GM21447 (cell line): ENCODE measurements around the gene LRP1B.

Experiments
- ATAC-seq: cut with Tn5 transposase; IDR thresholded peaks from one replicate; pipeline ENCODE4 v1.9.1; 2021; ENCODE audit not compliant: unreplicated experiment

Gene LRP1B

GRCh38 chr2:141703501-141703900 is 427.3 kb downstream of the LRP1B start:
- ATAC-seq: no peak

GRCh38 chr2:141701618-141702017 is 429.2 kb downstream of the LRP1B start:
- no peak for ATAC-seq

GRCh38 chr2:141699573-141699972 is 431.2 kb downstream of the LRP1B start:
- ATAC-seq: no peak

GRCh38 chr2:141698500-141698899 is 432.3 kb downstream of the LRP1B start:
- no peak for ATAC-seq

GRCh38 chr2:141697035-141697434 is 433.8 kb downstream of the LRP1B start:
- ATAC-seq: no peak

- no peak for ATAC-seq
These were observed 436.6 kb downstream of the LRP1B start for GRCh38 chr2:141694180-141694579.

GRCh38 chr2:141692829-141693228 is 438.0 kb downstream of the LRP1B start:
- ATAC-seq: no peak

- no peak for ATAC-seq
These were observed 454.7 kb downstream of the LRP1B start for GRCh38 chr2:141676139-141676538.

- ATAC-seq: no peak
These were observed 464.6 kb downstream of the LRP1B start for GRCh38 chr2:141666191-141666590.

- ATAC-seq: no peak
These were observed 470.6 kb downstream of the LRP1B start for GRCh38 chr2:141660232-141660631.

GRCh38 chr2:141654311-141654710 is 476.5 kb downstream of the LRP1B start:
- ATAC-seq: no peak

GRCh38 chr2:141653184-141653583 is 477.6 kb downstream of the LRP1B start:
- ATAC-seq: no peak

- ATAC-seq: no peak
These were observed 478.5 kb downstream of the LRP1B start for GRCh38 chr2:141652308-141652707.

GRCh38 chr2:141647353-141647752 is 483.5 kb downstream of the LRP1B start:
- no peak for ATAC-seq

- no peak for ATAC-seq
These were observed 489.4 kb downstream of the LRP1B start for GRCh38 chr2:141641462-141641861.

GRCh38 chr2:141639809-141640208 is 491.0 kb downstream of the LRP1B start:
- no peak for ATAC-seq

GRCh38 chr2:141633132-141633531 is 497.7 kb downstream of the LRP1B start:
- no peak for ATAC-seq

- ATAC-seq: no peak
These were observed 500.3 kb downstream of the LRP1B start for GRCh38 chr2:141630407-141630930.

- no peak for ATAC-seq
These were observed 510.4 kb downstream of the LRP1B start for GRCh38 chr2:141620372-141620771.

- ATAC-seq: no peak
These were observed 512.4 kb downstream of the LRP1B start for GRCh38 chr2:141618457-141618856.

- no peak for ATAC-seq
These were observed 518.8 kb downstream of the LRP1B start for GRCh38 chr2:141611981-141612380.

- no peak for ATAC-seq
These were observed 519.6 kb downstream of the LRP1B start for GRCh38 chr2:141611176-141611571.

- ATAC-seq: no peak
These were observed 520.1 kb downstream of the LRP1B start for GRCh38 chr2:141610564-141611175.
